GM18499 (cell line): ENCODE measurements around the gene CCDC78.

ENCODE experiments used
- ATAC-seq: cut with Tn5 transposase; IDR thresholded peaks from one replicate; pipeline ENCODE4 v1.9.1; 2021; ENCODE audit warnings: moderate number of reproducible peaks; ENCODE audit not compliant: insufficient read depth, unreplicated experiment

Gene CCDC78

GRCh38 chr16:682493-683395, 43.5 kb downstream of the CCDC78 start:
- no peak for ATAC-seq

DNA sequence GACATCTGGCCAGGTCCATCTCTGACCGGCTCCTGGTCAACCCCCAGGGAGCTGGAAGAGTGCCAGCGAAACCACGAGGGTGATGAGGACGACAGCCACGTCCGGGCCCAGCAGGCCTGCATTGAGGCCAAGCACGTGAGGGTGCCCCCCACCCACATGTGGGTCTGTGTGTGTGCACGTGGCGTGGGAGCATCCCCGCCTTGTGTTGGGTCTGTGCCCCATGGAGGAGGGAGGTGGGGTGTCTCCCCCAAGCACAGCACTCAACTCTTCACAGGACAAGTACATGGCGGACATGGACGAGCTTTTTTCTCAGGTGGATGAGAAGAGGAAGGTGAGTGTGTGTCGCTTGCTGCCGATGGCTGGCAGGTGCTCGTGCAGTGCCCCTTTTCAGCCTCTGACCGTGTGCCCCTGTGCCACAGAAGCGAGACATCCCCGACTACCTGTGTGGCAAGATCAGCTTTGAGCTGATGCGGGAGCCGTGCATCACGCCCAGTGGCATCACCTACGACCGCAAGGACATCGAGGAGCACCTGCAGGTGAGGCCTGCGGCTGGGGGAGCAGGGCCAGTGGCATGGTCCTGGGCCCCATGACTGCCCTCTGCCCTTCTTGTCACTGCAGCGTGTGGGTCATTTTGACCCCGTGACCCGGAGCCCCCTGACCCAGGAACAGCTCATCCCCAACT, 44.4 kb downstream of the CCDC78 start:
- no peak for ATAC-seq

GRCh38 chr16:680967-681745, 45.1 kb downstream of the CCDC78 start:
- ATAC-seq, result no peak

DNA sequence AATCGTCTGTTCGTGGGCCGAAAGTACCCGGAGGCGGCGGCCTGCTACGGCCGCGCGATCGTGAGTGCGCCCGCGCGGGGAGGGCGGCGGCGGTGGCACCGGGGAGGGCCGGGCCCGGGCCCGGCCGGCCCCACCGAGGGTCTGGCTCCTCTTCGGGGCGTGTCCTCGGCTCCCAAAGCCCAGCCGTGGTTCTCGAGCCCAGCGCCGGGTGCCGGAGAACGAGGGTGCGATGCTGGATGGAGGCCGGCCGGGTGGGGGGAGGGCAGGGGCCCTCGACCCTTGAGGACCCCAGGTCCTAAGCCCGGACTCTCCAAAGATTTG, 45.7 kb downstream of the CCDC78 start:
- no peak for ATAC-seq

GRCh38 chr16:679814-680624, 46.2 kb downstream of the CCDC78 start, which contains the start of gene STUB1:
Gene STUB1 (plus strand): TSS chr16:680410. CDS start chr16:680526, 116 bp downstream.
- ATAC-seq, result no peak

DNA sequence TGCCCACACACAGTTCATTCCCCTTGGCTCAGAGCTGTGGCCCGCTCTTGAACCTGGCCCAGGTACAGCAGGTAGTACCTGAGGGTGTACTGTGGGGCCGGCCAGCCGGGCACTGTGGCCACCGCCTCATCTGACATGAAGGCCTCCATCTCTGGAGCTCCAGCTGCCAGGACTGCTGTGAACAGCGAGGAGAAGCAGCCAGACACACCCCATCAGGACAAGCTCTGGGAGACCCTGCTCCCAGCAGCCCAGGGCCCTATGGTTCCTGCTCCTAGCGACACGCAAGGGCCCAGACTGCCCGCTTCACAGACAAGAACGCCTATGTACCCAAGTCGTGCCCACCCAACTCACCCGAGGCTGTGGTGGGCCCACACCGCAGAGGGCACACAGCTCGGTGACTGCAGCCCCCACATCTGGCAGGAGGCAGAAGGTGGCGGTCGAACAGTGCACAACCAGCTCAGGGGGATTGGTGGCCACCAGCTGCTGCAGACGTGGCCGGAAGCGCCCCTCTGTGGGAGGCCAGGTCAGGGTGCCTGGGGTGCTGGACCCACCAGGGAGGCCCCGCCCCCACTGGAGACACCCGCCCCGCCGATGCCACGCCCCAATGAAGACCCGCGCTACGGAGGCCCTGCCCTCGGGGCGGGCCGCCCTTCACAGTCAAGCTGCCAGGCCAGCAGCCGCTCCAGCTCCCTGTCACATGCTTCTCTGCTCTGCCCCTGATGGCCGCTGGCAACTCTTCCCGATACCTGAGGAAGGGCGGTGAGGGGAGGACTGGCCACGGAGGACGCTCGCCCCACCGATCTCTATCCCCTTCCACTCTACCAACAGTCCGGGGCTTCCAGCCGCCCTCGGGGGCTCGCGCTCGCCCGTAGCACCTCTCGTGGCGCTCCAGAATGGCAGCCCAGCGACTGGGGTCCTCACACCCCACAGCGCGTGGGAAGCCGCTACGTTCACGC, 47.1 kb downstream of the CCDC78 start:
- no peak for ATAC-seq

DNA sequence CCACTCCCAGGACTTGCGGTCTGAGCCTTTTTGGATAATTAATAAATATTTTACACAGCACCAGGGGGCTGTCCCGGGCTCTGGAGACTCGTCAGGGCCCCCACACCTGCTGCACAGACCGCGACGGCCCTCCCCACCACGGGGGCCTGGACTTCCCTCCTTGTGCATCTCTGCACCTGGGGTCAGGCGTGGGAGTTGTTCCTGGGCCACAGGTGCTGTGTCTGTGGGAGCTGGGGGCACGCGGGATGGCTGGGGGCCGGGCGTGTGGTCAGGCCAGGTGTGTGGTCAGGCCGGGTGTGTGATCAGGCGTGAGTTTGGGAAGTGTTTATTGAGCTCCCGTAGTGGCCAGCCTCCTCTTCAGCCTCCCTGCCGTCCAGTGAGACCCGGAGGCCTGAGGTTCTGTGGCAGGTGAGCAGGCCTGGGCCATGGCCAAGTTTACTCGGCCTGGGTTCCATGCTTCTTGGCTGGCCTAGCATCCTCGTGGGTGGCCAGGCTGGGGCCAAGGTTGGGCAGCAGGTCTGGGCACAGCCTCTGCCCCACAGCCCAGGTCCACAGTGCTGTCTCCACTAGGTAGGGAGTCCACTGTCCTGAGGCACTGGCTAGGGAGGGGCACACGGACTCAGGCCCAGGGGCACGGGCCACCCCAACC, 47.9 kb downstream of the CCDC78 start:
- no peak for ATAC-seq

- ATAC-seq, result no peak
Measured at GRCh38 chr16:677316-678190, 48.7 kb downstream of the CCDC78 start.

- ATAC-seq, result no peak
Measured at GRCh38 chr16:676913-677312, 49.3 kb downstream of the CCDC78 start.

DNA sequence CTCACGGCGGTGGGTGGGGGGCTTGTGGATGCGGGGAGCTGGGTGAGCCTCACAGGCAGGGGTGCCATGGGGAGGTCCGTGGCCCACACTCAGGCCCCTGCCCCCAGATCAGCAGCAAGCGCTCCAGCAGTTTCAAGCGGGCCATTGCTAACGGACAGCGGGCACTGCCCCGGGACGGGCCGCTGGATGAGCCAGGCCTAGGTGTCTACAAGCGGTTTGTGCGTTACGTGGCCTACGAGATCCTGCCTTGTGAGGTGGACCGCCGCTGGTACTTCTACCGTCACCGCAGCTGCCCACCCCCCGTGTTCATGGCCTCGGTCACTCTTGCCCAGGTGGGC, 49.7 kb downstream of the CCDC78 start:
- ATAC-seq, result no peak

DNA sequence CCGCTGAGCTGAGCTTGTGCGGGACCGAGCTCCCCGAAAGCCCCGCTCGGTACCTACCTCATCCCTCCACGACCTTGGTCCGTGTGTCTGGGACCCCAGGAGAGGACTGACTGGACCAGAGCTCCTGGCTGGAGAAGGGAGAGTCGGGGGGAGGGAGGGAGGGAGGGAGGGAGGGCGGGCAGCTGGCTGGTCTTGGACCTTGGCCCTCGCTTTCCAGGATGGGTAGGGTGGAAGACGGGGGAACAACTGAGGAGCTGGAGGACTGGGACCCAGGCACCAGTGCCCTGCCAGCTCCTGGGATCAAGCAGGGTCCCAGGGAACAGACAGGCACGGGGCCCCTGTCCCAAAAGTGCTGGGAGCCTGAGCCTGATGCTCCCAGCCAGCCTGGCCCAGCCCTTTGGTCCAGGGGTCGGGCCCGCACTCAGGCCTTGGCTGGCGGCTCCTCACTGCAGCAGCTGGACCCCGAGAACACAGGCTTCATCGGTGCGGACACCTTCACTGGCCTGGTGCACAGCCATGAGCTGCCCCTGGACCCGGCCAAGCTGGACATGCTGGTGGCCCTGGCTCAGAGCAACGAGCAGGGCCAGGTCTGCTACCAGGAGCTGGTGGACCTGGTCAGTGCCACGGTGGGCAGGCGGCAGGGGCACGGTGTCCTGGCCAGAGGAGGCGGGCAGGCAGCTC, 50.2 kb downstream of the CCDC78 start:
- ATAC-seq, result no peak

GRCh38 chr16:674968-675883, 51.0 kb downstream of the CCDC78 start, which contains the start of gene RHBDL1:
Gene RHBDL1 (plus strand): TSS chr16:675671. CDS start chr16:675791, 120 bp downstream.
- no peak for ATAC-seq

- no peak for ATAC-seq
Measured at GRCh38 chr16:674214-674881, 51.9 kb downstream of the CCDC78 start.

DNA sequence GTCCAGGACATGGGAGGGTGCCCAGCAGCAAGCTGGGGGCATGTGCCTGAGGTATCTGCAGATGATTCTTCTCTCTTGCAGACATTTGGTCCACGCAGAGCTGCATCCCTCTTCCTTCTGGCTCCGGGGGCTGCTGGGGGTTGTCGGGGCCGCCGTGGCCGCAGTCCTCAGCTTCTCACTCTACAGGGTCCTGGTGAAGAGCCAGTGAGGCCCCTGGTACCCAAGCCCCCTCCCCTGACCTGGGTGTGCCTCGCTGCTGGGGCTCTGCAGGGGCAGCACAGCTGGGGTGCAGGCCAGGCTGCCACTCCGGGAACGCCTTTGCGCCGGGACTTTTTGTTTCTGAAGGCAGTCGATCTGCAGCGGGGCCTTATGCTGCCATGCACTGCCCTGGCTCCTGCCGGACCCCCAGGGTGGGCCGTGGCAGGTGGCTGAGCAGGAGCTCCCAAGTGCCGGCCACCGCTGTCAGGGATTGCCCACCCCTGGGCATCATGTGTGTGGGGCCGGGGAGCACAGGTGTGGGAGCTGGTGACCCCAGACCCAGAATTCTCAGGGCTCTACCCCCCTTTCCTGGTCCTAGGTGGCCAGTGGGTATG, 52.7 kb downstream of the CCDC78 start:
- ATAC-seq, result no peak

GRCh38 chr16:672851-673250, 53.4 kb downstream of the CCDC78 start:
- no peak for ATAC-seq
